GM23338 (cell line): ENCODE results near the gene SERINC5. TPM values are rescaled to one million over a fixed set of nuclear protein-coding genes. Genes with fewer than 3 reads are reported as not detected.

Experiments
- ATAC-seq: fragments of 200-7000 bp; cut with Tn5 transposase; 3 replicates; pipeline ENCODE4 v1.9.1; 2020
- DNase-seq: peaks from one replicate; pipeline ENCODE4 v3.0.0-alpha.2; 2015; ENCODE audit warnings: low spot score
- H2AFZ ChIP-seq: fragments of 200-600 bp; sonication (generic); 2 replicates; pipeline ENCODE4 v1.8.0; 2016; ENCODE audit warnings: antibody characterized with exemption, mild to moderate bottlenecking, moderate library complexity
- H3F3A ChIP-seq: fragments of 200-600 bp; sonication (generic); replicated peaks from 2 replicates; pipeline ENCODE4 v1.8.0; 2017; ENCODE audit warnings: antibody characterized with exemption, mixed run types, low read depth
- H3K27ac ChIP-seq: fragments of 200-600 bp; sonication (generic); 2 replicates; pipeline ENCODE4 v1.6.1; 2016; ENCODE audit warnings: low read depth
- H3K27me3 ChIP-seq: fragments of 200-600 bp; sonication (generic); 2 replicates; pipeline ENCODE4 v1.8.0; 2016; ENCODE audit warnings: mild to moderate bottlenecking, mixed run types, moderate library complexity; ENCODE audit not compliant: insufficient read depth
- H3K36me3 ChIP-seq: fragments of 200-600 bp; sonication (generic); 2 replicates; pipeline ENCODE4 v1.8.0; 2016; ENCODE audit warnings: mild to moderate bottlenecking; ENCODE audit not compliant: insufficient read depth
- H3K4me1 ChIP-seq: fragments of 200-600 bp; sonication (generic); 2 replicates; pipeline ENCODE4 v1.8.0; 2016; ENCODE audit warnings: mild to moderate bottlenecking, moderate library complexity; ENCODE audit not compliant: insufficient read depth
- H3K4me2 ChIP-seq: fragments of 200-600 bp; sonication (generic); 2 replicates; pipeline ENCODE4 v1.7.1; 2017; ENCODE audit warnings: mixed run types
- H3K4me3 ChIP-seq: fragments of 200-600 bp; sonication (generic); 2 replicates; pipeline ENCODE4 v1.6.1; 2016; ENCODE audit warnings: mixed run types
- H3K79me2 ChIP-seq: fragments of 200-600 bp; sonication (generic); replicated peaks from 2 replicates; pipeline ENCODE4 v1.8.0; 2017; ENCODE audit warnings: mild to moderate bottlenecking; ENCODE audit not compliant: insufficient read depth
- H3K9me2 ChIP-seq: fragments of 200-600 bp; sonication (generic); 2 replicates; pipeline ENCODE4 v1.8.0; 2017; ENCODE audit not compliant: insufficient read depth
- H4K20me1 ChIP-seq: fragments of 200-600 bp; sonication (generic); replicated peaks from 2 replicates; pipeline ENCODE4 v1.8.0; 2017; ENCODE audit warnings: mild to moderate bottlenecking; ENCODE audit not compliant: insufficient read depth
- H3K27ac Mint-ChIP-seq: 2 replicates; pipeline ENCODE4 v1.8.0; 2020; ENCODE audit warnings: inconsistent platforms, mild to moderate bottlenecking, moderate library complexity, mixed read lengths
- H3K27me3 Mint-ChIP-seq: 3 replicates; pipeline ENCODE4 v1.8.0; 2022; ENCODE audit warnings: low read depth, mild to moderate bottlenecking, moderate library complexity, mixed read lengths, inconsistent platforms; ENCODE audit not compliant: insufficient read depth, poor library complexity
- H3K36me3 Mint-ChIP-seq: 3 replicates; pipeline ENCODE4 v1.8.0; 2021; ENCODE audit warnings: low read depth, mild to moderate bottlenecking, inconsistent platforms, moderate library complexity, mixed read lengths
- H3K4me1 Mint-ChIP-seq: 3 replicates; pipeline ENCODE4 v1.8.0; 2020; ENCODE audit warnings: mild to moderate bottlenecking, inconsistent platforms, mixed read lengths
- H3K4me3 Mint-ChIP-seq: 3 replicates; pipeline ENCODE4 v1.8.0; 2021; ENCODE audit warnings: moderate library complexity, mild to moderate bottlenecking, inconsistent platforms, mixed read lengths
- H3K9me3 Mint-ChIP-seq: 3 replicates; pipeline ENCODE4 v1.8.0; 2020; ENCODE audit warnings: moderate library complexity, mild to moderate bottlenecking, inconsistent platforms, mixed read lengths
- CREB1 ChIP-seq: fragments of 250-450 bp; sonication (Bioruptor Pico); IDR thresholded peaks from 2 replicates; pipeline ENCODE4 v1.5.0; 2020; ENCODE audit warnings: low read depth, mild to moderate bottlenecking, moderate library complexity
- CTCF ChIP-seq, 2 experiments: fragments of 200-600 bp in 1 of 2; sonication (generic) in 1 of 2; conservative IDR thresholded peaks; 2 replicates each; pipeline versions ENCODE4 v1.5.1 to v1.6.1; 2016 to 2017; ENCODE audit warnings: antibody characterized with exemption in 2 of 2, low read depth in 2 of 2, mild to moderate bottlenecking in 2 of 2, moderate library complexity in 1 of 2
- EZH2 ChIP-seq: fragments of 200-600 bp; sonication (generic); IDR thresholded peaks from one replicate; pipeline ENCODE4 v1.8.0; 2017; ENCODE audit warnings: antibody characterized with exemption, mild to moderate bottlenecking, low read depth; ENCODE audit not compliant: unreplicated experiment
- EZH2phosphoT487 ChIP-seq: fragments of 200-600 bp; sonication (generic); IDR thresholded peaks from one replicate; pipeline ENCODE4 v1.8.1; 2018; ENCODE audit warnings: antibody characterized with exemption; ENCODE audit not compliant: unreplicated experiment
- JUNB ChIP-seq: IDR thresholded peaks from one replicate; pipeline ENCODE4 v1.6.1; 2016; ENCODE audit warnings: antibody characterized with exemption; ENCODE audit not compliant: unreplicated experiment
- POLR2AphosphoS5 ChIP-seq: IDR thresholded peaks from 2 replicates; pipeline ENCODE4 v1.6.1; 2016; ENCODE audit warnings: antibody characterized with exemption, low read depth
- ZNF114 ChIP-seq: fragments of 250-450 bp; sonication (Bioruptor Pico); IDR thresholded peaks from 2 replicates; pipeline ENCODE4 v1.5.0; 2020; ENCODE audit warnings: mild to moderate bottlenecking, moderate library complexity
- ZNF331 ChIP-seq: fragments of 250-450 bp; sonication (Bioruptor Pico); IDR thresholded peaks from 2 replicates; pipeline ENCODE4 v1.5.0; 2020; ENCODE audit warnings: low read depth, mild to moderate bottlenecking, moderate library complexity
- polyA plus RNA-seq: library from polyadenylated mRNA; unstranded; fragments of >200 nt; fragmentation: Nextera tagmentation; extraction: Ambion mirVana; gene quantifications from 2 replicates; pipeline ENCODE4 v1.2.1, GENCODE V29; 2016
- total RNA-seq: library from RNA; depleted of rRNA; stranded (reverse); fragments of >200 nt; shearing (Covaris generic); gene quantifications from 2 replicates; pipeline ENCODE4 v1.2.3, GENCODE V29; 2014

Gene SERINC5
- total and polyA plus RNA-seq, 2 experiments from 2014 or later, result 34.0 to 107 TPM

GRCh38 chr5:80083101-80083890 lies 172.6 kb downstream of the SERINC5 start:
- no peak overlapping the region for H3K4me3 Mint-ChIP-seq
- H3K9me3 Mint-ChIP-seq, result no peaks in the 10 kb centered on the region; the same call in 2 of the 3 replicates
- no peak overlapping the region for H3K4me3 ChIP-seq
- no peaks in the 10 kb centered on the region for H3K79me2 ChIP-seq
- no peaks in the 10 kb centered on the region; the same call in 1 of the 2 replicates for H3K9me2 ChIP-seq
- no peaks in the 10 kb centered on the region for H3K27me3 Mint-ChIP-seq
- no peaks in the 10 kb centered on the region for H3K27me3 ChIP-seq
- H4K20me1 ChIP-seq, result no peaks in the 10 kb centered on the region
- TF ChIP-seq CTCF (conservative IDR thresholded peaks at IDR 0.05; ENCODE audit: low read depth in 2 of 2) (peak; percentile 71 to 98), POLR2AphosphoS5 (no peak), CREB1 (0 out of 2 replicates have a peak, but pooled peaks have one; percentile 18)
- H3F3A ChIP-seq, result no peaks in the 10 kb centered on the region
- peaks cover 9% of the 10 kb centered on the region; the same call in 2 of the 3 replicates for H3K4me1 Mint-ChIP-seq
- H3K36me3 Mint-ChIP-seq, result 0 out of 3 replicates have a peak, but pooled peaks cover 3% of the 10 kb centered on the region
- H3K36me3 ChIP-seq, result no peaks in the 10 kb centered on the region
- DNase-seq (peak; percentile 92), ATAC-seq (peak; percentile 78)
- H3K27ac ChIP-seq, result no peak overlapping the region
- H2AFZ ChIP-seq, result no peak overlapping the region
- H3K4me1 ChIP-seq, result no peaks in the 10 kb centered on the region
- no peak overlapping the region for H3K4me2 ChIP-seq
- no peak overlapping the region for H3K27ac Mint-ChIP-seq

DNA sequence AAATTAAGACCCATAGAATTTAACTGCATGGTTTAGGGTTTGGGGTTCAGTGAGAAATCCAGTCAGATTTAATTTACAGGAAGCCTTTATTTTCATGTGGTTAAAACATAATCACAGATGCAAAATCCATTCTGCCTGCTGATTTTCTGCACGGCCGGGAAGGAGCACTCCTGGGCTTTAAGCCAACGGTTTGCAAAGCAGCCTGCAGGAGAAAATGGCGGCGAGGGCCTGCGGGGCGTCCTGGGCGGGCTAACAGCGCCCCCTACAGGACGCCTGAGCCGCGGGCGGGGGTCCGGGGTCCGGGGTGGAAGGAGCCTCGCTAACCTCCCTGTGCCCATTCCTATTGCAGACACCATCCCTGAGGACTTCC lies 173.1 kb downstream of the SERINC5 start:
- Histone ChIP-seq H3F3A (no peaks in the 10 kb centered on the region), H3K36me3 (no peaks in the 10 kb centered on the region), H3K9me2 (no peaks in the 10 kb centered on the region; the same call in 1 of the 2 replicates), H3K27ac (no peak overlapping the region), H3K79me2 (no peaks in the 10 kb centered on the region), H2AFZ (peak overlapping the region; percentile 4; the same call in 1 of the 2 replicates), H3K4me2 (no peak overlapping the region), H3K4me1 (no peaks in the 10 kb centered on the region), H3K27me3 (no peaks in the 10 kb centered on the region), H3K4me3 (no peak overlapping the region), H4K20me1 (no peaks in the 10 kb centered on the region)
- Mint-ChIP-seq H3K9me3 (no peaks in the 10 kb centered on the region; the same call in 2 of the 3 replicates), H3K27me3 (no peaks in the 10 kb centered on the region), H3K4me3 (no peak overlapping the region), H3K4me1 (peaks cover 9% of the 10 kb centered on the region; the same call in 2 of the 3 replicates), H3K27ac (no peak overlapping the region), H3K36me3 (0 out of 3 replicates have a peak, but pooled peaks cover 3% of the 10 kb centered on the region)
- DNase-seq (peak; percentile 89), ATAC-seq (peak; percentile 97)
- peak; percentile 87 to 93 for TF ChIP-seq CTCF (conservative IDR thresholded peaks at IDR 0.05; ENCODE audit: low read depth in 2 of 2)
- TF ChIP-seq POLR2AphosphoS5, result no peak

DNA sequence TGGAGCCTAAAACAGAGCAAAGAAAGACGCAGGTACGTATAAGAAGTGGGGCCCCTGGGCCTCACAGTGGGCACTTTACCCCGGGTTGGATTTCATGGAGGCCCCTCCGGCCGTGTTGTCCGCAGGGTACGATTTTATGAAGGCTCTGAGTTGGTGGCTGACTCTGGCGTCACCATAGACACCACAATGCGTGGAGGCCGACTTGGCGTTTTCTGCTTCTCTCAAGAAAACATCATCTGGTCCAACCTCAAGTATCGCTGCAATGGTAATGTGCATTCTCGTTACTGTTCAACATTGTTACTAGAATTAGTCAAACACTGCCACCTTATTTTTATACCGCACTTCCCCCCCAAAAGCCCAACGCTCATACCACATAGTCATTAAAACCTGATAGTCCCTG lies 173.6 kb downstream of the SERINC5 start:
- H3K36me3 Mint-ChIP-seq, result 0 out of 3 replicates have a peak, but pooled peaks cover 3% of the 10 kb centered on the region
- Histone ChIP-seq H3F3A (no peaks in the 10 kb centered on the region), H3K4me3 (no peak overlapping the region), H3K27me3 (no peaks in the 10 kb centered on the region), H3K4me2 (no peak overlapping the region), H4K20me1 (no peaks in the 10 kb centered on the region), H3K36me3 (no peaks in the 10 kb centered on the region), H3K79me2 (no peaks in the 10 kb centered on the region), H3K4me1 (no peaks in the 10 kb centered on the region), H3K27ac (no peak overlapping the region), H3K9me2 (no peaks in the 10 kb centered on the region; the same call in 1 of the 2 replicates), H2AFZ (peak overlapping the region; percentile 4; the same call in 1 of the 2 replicates)
- ATAC-seq (no peak), DNase-seq (no peak)
- H3K4me1 Mint-ChIP-seq, result peaks cover 9% of the 10 kb centered on the region; the same call in 2 of the 3 replicates
- H3K4me3 Mint-ChIP-seq, result no peak overlapping the region
- no peak overlapping the region for H3K27ac Mint-ChIP-seq
- no peak for TF ChIP-seq ZNF114
- no peak for TF ChIP-seq JUNB
- TF ChIP-seq EZH2phosphoT487, result no peak
- no peak for TF ChIP-seq ZNF331 (CRISPR knock-in tag)
- TF ChIP-seq POLR2AphosphoS5, result no peak
- no peak for TF ChIP-seq EZH2
- TF ChIP-seq CTCF (conservative IDR thresholded peaks at IDR 0.05; ENCODE audit: low read depth in 2 of 2), result no peak
- no peaks in the 10 kb centered on the region; the same call in 2 of the 3 replicates for H3K9me3 Mint-ChIP-seq
- peaks cover under 1% of the 10 kb centered on the region for H3K27me3 Mint-ChIP-seq
